ENCODE results near the gene AGXT.

DNA sequence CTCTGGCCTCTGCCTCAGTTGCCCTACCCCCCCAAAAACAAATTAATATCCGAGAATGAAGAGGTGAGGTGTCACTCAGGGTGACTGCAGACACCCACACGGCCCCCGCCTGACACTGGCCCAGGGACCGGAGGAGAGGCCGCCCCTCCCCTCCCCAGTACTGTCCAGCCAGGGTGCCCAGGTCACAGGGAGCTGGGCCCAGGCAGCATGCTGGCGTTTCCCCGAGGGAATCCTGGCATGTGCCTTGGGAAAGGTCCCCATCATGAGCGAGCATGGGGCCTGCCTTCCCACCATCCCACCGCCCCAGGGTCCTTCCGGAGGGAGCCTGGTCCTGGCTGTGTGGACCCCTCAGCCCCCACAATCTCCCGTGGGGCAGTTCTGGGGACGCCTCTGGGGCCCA lies 24.3 kb downstream of the AGXT start:
- no peak for TF ChIP-seq CTCF (IDR thresholded peaks at IDR 0.05; ENCODE audit: insufficient read depth, low read length)
- TF ChIP-seq, protein P1, sequence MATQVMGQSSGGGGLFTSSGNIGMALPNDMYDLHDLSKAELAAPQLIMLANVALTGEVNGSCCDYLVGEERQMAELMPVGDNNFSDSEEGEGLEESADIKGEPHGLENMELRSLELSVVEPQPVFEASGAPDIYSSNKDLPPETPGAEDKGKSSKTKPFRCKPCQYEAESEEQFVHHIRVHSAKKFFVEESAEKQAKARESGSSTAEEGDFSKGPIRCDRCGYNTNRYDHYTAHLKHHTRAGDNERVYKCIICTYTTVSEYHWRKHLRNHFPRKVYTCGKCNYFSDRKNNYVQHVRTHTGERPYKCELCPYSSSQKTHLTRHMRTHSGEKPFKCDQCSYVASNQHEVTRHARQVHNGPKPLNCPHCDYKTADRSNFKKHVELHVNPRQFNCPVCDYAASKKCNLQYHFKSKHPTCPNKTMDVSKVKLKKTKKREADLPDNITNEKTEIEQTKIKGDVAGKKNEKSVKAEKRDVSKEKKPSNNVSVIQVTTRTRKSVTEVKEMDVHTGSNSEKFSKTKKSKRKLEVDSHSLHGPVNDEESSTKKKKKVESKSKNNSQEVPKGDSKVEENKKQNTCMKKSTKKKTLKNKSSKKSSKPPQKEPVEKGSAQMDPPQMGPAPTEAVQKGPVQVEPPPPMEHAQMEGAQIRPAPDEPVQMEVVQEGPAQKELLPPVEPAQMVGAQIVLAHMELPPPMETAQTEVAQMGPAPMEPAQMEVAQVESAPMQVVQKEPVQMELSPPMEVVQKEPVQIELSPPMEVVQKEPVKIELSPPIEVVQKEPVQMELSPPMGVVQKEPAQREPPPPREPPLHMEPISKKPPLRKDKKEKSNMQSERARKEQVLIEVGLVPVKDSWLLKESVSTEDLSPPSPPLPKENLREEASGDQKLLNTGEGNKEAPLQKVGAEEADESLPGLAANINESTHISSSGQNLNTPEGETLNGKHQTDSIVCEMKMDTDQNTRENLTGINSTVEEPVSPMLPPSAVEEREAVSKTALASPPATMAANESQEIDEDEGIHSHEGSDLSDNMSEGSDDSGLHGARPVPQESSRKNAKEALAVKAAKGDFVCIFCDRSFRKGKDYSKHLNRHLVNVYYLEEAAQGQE (IDR thresholded peaks at IDR 0.05; ENCODE audit: insufficient replicate concordance, low read depth): no peak
- TF ChIP-seq POLR2AphosphoS5 (IDR thresholded peaks at IDR 0.05; ENCODE audit: low read depth): no peak
